GM18870 (cell line): ENCODE data around the gene RAD51B.
"Not testable (repeated sequence)": the region's sequence is repeated elsewhere in the genome, so short reads cannot be mapped to it uniquely, and the experiment has no call there.

Experiments used
- ATAC-seq: cut with Tn5 transposase; IDR thresholded peaks from one replicate; pipeline ENCODE4 v1.9.1; 2021; ENCODE audit warnings: moderate library complexity; ENCODE audit not compliant: unreplicated experiment

RAD51B gene

DNA sequence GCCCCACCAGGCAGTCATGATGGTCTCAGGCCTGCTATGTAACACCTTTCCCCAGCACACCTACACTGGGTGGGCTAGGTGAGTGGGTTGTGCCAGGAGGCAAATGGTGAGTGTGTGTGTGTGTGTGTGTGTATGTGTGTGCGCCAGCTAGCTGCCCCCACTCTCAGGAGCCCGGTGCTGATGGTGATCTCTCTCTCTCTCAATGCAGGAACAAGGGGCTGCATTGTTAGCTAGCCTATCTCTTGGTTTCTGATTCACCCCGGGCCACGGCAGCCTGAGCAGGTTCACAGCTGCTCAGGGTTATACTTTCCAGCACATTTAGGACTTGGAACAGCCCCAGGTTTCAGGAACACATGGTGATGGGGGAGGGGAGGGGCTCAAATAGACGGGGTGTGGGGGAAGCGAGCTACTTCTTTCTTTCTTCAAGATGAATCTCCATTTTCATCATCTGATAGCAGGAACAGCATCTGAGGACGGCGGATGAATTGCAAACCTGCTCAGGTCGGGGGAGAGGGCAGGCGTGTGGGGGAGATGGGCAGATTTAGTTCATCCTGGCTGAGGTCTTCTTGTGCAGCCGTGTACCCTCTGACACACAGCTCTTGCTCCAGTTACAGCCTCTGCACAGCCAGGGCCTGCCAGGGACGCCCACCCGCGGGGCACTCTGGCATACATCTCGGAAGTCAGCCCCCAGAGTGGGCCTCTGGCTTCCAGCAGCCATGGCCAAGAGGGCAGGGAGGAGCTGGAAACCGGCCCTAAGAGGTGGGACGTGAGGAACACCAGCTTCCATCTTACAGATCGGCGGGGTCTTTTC is 835.6 kb downstream of the RAD51B start:
- ATAC-seq: no peak

DNA sequence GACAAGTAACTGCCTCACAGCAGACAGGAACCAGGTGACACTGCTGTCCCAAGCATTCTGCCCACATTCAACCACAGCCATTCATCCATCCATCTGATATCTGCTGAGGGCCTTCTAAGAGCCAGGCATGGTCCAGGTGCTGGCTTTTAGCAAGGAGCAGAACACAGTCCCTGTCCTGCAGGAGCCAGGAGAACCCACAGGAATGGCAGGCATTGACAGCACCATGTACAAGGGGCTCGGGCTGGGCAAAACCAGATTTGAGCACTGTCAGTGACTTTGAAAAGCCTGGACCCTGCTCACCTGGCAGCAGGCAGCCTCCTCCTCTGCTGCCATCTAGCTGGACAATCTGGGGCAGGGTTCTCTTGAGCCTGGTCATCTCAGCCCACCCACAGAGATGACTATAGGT is 836.3 kb downstream of the RAD51B start:
- ATAC-seq: no peak

DNA sequence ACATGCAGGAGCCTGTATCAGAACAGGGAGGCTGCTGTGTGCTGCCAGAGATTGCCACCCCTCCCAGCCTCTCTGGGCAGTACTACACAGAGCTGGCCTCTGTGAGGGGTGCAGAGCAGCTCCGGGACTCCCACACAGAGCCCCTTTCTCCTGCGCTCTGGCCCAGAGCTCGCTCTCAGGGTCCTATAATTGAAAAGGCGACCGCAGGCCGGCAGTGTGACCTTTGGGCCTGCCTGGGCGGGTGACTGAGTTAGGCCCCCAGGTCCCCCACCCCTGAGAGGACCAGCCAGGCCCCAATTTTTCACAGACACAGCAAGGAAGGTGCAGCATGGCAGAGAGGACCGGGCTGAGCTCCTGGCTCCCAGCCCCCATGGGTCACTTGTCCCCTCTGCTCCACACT is 836.9 kb downstream of the RAD51B start:
- ATAC-seq: no peak

DNA sequence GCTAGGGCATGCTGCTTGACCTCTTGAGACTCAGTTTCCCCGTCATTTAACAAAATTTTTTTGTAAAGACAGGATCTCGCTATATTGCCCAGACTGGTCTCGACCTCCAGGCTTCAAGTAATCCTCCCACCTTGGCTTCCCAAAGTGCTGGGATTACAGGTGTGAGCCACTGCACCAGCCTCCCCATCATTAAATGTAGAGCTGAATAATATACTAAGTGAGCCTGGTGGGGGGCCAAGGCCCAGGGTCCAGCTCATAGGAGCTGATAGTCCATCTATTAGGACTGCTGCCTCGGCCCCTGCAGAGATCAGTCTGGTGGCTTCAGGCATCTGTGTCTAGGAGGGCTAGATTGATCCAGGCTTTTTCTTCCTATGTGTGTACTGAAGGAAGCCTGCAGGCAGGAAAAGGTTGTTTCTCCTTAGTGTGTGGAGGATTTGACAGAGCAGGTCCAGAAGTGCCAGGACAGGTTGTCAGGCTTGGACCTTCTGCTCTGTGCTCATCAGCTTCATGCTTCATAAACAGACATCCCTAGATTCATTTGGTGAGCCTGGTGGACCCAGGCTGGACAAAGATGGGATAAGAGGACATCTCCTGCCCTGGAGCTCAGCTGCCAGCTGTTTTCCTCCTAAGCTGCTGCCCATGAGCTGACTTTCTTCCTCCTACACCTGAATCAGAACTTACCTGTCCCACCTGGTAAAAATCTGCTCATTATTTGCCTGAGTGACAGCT is 837.9 kb downstream of the RAD51B start:
- ATAC-seq: no peak

DNA sequence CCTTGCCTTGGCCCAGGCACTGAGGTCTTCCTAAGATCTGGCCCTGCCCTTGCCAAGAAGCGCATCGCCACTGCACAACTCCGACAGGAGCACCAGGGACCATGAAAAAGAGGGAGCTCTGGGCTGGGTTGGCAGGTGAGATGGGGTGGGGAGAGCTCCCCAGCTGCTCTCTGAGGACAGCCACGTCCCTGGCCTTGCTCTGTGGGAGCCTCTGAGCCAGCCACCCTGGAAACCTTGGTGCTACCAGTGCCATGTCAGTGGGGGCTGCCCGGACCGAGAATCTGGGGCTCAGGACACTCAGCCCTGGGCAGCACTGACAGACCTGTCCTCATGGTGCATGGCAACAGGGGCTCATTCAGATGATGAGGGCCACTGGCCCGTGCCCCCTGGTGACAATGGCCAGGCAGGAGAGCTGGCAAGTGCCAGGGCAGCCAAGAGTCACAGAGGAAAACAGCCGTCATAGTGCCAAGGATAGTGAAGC is 838.5 kb downstream of the RAD51B start:
- ATAC-seq: no peak

DNA sequence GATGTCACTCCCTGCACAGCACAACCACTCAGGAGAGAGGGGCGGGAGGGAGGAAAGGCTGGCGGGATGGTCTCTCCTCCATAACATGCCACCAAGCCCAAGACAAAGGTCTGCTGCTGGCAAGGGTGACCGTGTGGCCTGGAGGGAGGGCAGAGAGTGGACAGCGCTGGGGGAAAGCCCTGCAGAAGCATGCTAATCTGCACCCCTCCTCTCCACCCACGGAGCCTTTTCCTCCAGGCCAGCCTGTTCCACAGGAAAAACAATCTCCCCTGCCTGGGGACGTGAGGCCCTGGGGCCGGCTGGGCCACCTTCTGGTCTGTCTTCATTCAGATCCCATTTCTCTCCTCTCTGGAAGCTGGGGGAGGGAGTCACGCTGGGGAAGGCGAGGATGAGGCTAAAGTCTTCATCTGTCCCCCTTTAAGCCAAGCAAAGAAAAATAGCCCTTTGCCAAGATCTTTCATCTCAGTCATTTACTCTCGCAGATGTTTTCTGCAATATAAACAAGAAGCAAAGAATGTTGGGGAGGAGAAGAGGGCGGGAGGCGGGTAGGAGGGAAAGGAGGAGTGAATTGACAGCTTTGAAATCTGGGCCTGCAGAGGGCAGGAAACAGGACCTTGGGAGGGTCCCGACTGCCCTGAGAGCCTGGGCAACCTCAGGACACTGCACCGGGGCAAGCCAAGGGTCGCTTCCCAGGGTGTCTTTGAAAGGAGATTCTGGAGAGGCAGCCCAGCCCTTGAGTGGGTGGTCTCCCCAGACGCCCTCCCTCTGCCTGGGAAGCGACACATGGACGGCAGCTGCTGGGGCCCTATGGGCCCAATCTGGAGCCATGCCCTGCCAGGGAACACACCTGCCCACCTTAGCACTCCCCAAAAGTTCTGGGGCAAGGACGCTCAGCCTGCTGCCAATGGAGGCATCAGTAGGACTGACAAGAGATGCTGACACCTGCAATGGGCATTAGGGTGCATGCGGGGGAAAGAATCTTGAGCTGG is 839.7 kb downstream of the RAD51B start:
- no peak for ATAC-seq

DNA sequence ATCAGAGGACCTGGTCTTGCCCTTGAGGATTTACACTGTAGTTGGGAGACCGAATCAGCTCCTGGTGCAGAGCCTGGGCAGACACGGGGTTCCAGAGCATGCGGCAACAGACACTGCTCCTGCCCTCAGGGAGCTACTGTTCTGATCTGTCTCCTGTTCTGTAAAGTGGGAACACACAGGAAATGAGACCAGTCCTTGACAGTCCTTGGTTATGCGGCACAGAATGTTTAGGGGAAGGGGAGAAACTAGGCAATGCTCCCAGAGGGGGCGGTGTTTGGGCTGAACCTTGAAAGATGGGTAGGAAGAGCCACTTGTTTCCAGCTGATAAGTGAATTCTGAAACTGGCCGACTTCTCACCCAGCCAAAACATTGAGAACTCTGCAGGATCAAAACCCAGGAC is 840.9 kb downstream of the RAD51B start:
- ATAC-seq: no peak

DNA sequence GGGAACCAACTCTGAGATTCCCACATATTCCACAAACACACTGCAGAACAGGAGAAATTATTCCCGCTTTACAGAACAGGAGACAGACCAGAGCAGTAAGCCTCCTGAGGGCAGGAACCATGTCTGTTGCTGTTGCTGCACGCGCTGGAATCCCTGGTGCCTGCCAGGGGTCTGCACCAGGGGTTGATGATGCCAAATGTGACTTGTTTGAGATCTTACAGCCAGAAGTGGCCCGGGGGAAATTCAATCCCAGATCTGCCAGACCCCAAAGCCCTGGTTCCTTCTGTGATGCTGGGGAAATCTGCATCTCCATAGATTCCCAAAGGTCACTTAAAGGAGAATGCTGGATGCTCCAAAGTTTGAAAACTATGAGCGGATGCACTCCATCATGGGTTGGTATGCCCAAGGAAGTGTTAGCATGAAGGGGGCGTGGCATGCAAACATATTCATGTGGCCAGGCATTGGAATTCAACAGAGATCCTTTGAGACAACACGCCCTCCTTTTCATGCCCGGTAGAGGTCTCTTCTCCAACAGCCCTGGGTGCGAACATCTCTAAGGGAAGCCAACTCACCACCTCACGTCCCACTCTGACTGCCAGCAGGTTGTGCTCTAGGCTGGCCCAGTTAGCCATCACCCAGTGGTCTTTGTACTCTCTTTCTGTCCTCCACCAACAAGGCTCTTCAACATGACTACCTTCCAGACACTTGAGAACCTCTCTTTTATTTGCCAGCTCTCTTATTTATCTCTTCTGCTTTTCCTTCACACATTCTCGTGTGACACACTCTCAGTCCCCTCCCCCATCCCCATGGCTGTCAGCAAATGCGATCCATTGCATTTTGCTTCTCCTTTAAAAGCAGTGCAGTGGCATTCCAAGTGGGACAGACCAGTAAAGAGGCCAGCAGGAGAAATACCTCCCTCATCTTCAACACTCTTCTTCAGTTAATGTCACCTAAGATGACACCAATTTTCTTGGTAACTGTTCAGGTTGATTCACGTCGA is 841.9 kb downstream of the RAD51B start:
- no peak for ATAC-seq

DNA sequence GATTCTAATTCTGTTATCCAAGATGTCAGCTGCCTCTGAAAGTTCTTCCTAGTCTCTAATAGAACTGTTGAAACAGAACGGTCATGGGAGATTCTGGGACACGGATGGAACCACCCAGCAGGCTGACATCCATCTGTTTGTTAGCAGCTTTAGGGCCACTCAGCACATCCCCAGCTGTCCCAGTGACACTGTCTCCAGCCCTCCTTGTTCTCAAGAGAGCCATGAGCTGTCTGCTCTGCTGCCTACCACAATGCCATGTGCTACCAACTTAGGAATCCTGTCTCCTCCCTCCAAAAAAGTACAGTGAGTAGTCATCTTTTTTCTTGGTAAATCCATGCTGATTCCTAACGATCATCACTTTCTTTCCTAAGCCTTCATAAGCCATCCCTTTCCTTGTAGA is 842.8 kb downstream of the RAD51B start:
- ATAC-seq: no peak

DNA sequence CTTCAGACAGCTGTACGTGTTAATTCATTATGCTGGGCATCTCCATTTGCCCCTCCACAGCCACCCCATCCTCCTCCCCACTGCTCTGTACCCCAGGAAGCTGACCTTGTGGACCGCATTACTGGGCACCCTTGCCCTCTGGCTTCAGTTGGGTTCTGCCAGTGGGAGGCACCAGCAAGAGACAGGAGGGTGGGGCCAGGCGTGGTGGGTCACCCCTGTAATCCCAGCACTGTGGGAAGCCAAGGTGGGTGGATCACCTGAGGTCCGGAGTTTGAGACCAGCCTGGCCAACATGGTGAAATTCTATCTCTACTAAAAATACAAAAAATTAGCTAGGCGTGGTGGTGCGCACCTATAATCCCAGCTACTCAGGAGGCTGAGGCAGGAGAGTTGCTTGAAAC is 843.2 kb downstream of the RAD51B start:
- not testable (repeated sequence) for ATAC-seq

DNA sequence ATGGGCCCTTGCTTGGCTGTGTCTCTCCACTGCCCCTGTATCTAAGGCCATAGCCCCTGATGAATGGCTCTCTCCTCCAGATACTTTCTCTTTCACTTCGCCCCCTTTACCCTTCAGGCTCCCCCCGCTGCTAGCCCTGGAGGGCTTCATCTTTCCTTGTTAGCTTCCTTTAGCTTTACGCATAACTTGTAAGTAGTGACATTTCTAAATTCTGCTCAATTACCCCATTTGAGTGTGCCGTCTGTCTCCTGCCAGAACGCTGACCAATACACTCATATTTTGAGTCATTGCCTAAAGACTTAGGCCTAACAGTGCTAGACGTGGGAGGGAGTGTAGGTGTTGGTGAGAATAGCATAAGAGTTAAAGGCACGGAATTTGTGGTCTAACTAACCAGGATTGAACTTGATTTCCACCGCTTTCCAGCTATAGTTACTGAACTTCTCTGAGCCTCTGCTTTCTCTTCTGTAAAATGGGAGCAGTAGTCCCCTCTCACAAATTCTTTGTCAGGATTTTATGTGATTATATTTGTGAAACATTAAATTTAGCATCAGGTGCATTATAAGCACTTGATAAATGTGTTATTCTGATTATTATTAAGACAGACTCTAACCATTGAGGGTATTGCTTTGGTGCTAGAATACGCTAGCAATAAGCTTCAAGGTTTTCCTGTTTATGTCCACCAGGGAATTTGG is 844.0 kb downstream of the RAD51B start:
- peak; percentile 74 for ATAC-seq

DNA sequence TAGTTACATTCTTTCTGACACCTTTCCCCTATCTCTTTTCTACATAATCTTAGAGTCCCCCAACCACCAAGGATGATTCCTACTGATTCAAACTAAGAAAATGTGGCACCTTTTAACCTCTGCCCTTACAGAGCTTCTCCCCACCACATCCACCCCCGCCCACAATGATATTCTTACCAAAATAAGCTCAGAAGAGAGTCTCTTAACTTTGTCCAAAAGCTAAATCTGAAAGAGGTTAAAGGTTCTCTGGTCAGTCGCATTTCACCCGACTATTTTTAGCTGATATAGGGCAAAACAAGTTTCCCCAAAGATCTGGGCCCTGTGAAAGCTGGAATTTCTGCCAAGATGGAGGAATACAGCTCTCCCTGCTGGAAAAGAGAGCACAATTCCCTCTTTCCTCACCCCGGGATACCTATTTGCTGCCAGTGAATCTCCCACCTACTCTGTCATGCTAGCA is 844.7 kb downstream of the RAD51B start:
- no peak for ATAC-seq

DNA sequence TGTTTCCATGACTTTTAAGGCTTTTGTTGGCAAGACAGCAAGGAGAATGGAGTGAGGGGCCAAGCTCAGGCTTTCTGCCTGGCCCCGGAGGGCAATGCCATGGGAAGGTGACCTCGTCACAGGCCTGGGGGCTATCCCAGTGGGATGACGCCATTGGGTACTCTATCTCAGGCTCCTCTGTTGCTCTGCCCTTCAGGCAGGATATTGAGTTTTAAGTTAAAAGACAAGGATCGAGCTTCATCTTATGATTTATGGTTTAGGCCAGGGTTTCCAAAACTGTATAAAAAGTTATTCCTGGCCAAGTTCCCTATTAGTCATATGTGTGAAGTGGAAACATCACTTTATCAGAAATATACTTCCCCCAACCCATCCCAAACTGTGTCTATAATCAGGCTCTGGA is 845.6 kb downstream of the RAD51B start:
- no peak for ATAC-seq

DNA sequence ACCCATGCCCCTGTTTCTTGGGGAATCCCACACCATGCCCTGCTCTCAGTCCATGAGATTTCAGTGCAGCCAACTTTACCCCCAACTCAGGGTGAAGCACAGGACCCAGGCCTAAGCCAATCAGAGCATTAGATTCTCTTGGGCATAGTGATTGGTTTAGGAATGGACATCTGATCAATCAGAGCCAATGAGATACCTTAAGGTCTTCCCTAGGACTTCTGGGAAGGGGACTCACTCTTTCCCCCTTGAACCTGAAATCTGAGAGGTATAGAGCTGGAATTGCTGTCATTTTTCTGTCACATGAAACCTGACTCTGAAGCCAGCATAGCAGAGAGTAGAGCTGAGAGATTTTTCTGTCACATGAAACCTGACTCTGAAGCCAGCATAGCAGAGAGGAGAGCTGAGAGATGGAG is 846.2 kb downstream of the RAD51B start:
- ATAC-seq: no peak

DNA sequence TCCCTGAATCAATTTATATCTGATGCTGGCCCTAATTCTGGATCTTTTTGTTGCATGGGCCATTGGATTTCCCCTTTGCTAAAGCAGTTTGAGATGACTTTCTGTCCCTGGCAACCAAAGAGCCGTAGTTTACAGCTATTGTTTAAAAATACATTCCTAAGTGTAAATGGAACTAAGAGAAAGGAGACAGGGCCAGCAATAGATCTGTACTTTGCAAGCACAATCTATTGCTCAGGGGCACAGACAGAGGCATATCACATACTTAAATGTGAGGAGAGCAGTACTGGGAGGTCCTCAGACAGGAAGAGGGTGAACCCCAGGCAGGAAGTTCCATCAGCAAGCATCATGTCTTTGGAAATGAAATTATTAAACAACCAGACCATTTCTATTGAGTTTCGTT is 846.7 kb downstream of the RAD51B start:
- no peak for ATAC-seq

DNA sequence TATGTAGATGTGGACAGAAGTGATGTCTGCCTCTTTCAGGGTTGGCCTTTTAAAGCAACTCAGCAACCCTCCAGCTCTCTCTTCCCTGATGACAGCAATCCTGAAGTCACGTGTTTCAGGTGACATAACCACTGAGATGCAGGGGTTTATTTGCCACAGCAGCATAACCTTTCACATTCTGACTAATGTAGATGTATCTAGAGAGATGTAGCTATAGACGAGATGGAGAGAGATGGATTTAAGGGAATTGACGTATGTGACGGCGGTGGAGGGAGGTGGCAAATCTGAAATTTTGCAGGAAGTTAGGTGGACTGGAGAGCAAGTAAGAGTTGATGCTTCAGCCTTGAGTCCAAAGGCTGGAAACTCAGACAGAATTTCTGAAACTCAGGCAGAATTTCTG is 847.3 kb downstream of the RAD51B start:
- ATAC-seq: no peak

DNA sequence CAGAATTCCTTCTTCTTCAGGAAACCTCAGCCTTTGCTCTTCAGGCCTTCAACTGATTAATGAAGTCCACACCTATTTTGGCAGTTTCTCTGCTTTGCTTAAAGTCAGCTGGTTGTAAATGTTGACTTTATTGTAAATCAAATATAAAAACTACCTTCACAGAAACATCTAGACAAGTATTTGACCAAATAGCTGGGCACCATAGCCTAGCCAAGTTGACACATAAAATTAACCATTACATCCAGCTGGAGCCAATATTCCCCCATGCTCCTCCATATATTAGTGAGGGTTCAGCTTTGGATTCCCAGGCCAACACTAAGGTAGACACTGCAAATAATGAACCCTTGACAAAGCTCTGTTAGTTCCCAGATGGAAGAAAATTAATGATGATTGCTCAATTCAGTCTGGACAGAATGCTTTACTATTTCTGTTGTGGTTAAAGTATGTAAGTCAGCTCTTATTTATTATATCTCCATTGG is 847.8 kb downstream of the RAD51B start:
- no peak for ATAC-seq

DNA sequence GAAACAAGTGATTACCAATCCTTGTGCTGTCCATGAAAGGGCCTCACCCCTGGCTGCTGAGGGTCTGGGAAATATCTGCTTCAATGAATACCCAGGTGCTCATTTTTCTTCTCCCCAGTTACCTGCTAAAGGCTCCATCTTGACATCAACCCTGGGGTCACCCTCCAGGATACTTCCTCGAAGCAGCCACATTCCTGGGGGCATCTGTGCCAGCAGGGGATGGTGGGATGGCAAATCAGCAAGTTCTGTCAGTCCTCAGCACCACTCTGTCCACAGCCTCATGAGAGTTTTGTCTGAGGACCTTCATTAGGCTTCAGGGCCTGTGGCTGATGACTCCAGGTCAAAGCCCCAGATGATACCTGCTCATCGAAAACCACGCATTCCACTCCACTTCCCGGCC is 848.4 kb downstream of the RAD51B start:
- no peak for ATAC-seq

DNA sequence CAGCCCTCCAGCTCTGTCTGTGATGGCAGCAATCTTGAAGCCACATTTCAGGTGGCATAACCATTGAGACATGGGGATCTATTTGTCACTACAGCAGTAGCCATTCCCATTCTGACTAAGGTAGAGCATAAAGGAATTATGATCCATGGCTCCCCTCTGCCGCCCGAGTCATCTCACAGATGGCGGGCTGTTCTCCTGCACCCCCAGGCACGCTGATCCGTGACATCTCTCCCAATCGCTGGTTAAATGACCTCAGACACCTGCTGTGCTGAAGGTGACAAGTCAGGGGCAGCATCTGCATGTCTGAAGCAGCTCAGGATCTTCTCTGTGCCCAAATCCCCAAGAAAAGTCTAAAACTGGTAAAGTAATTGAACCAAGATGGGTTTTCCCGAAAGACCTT is 849.0 kb downstream of the RAD51B start:
- ATAC-seq: no peak
